B cell (primary cell): ENCODE measurements around the gene CFAP70. TPM values are rescaled to one million over a fixed set of nuclear protein-coding genes. Genes with fewer than 3 reads are reported as not detected.
A peak's percentile ranks its signal among the peaks of the same experiment; 100 is the strongest.

Experiments used
- ATAC-seq: fragments of 200-7000 bp; cut with Tn5 transposase; one replicate; pipeline ENCODE4 v1.10.0; 2021; ENCODE audit warnings: low read depth, mild to moderate bottlenecking, moderate number of reproducible peaks, moderate library complexity
- CTCF ChIA-PET: fragments of 350-600 bp; sonication (Branson Sonifier 250); formaldehyde crosslinking; loops from one replicate; lab custom pipeline; 2021; ENCODE audit warnings: antibody characterized with exemption, inconsistent platforms; lab: Charles Lee
- POLR2A ChIA-PET: fragments of 350-600 bp; sonication (Branson Sonifier 250); formaldehyde crosslinking; loops from one replicate; lab custom pipeline; 2021; ENCODE audit warnings: antibody characterized with exemption; lab: Charles Lee
- DNase-seq: peaks from one replicate; pipeline ENCODE4 v3.0.0; 2013
- H2AFZ ChIP-seq: 2 replicates; pipeline ENCODE4 v1.6.1; 2012; ENCODE audit warnings: mild to moderate bottlenecking, low read depth, low read length; ENCODE audit not compliant: insufficient read depth, poor library complexity, severe bottlenecking
- H3K27ac ChIP-seq, 2 donors: 1 replicate in 1 of 2; 2 replicates in 1 of 2; pipeline ENCODE4 v1.5.1; 2012 to 2013; ENCODE audit warnings: low read length in 2 of 2, mild to moderate bottlenecking in 2 of 2, moderate library complexity in 1 of 2
- H3K27me3 ChIP-seq, 4 experiments: fragments of 200-600 bp in 1 of 4; sonication (generic) in 1 of 4; replicated peaks in 1 of 4; 1 replicate in 2 of 4; 2 replicates in 2 of 4; pipeline versions ENCODE4 v1.6.1 to v1.7.0; 2013 to 2016; ENCODE audit warnings: low read length in 3 of 4, mild to moderate bottlenecking in 2 of 4, mixed read lengths in 1 of 4, moderate library complexity in 1 of 4; ENCODE audit not compliant: insufficient read depth in 4 of 4, control insufficient read depth in 3 of 4; ENCODE audit errors: control extremely low read depth in 1 of 4
- H3K36me3 ChIP-seq, 2 experiments: replicated peaks in 1 of 2; 1 replicate in 1 of 2; 2 replicates in 1 of 2; pipeline versions ENCODE4 v1.6.1 to v1.7.1; 2013; ENCODE audit warnings: low read length in 1 of 2; ENCODE audit not compliant: insufficient read depth in 2 of 2, control insufficient read depth in 1 of 2; ENCODE audit errors: control extremely low read depth in 1 of 2, extremely low read depth in 1 of 2
- H3K4me1 ChIP-seq, 2 donors: fragments of 200-600 bp in 1 of 2; sonication (generic) in 1 of 2; 1 replicate in 1 of 2; 2 replicates in 1 of 2; pipeline versions ENCODE4 v1.5.1 to v1.6.1; 2013 to 2017; ENCODE audit warnings: low read length in 2 of 2; ENCODE audit not compliant: control insufficient read depth in 2 of 2, insufficient read depth in 2 of 2
- H3K4me2 ChIP-seq: replicated peaks from 2 replicates; pipeline ENCODE3; 2012; ENCODE audit warnings: mild to moderate bottlenecking, low read depth, low read length; ENCODE audit not compliant: poor library complexity, severe bottlenecking
- H3K4me3 ChIP-seq, 5 experiments: fragments of 200-600 bp in 1 of 5; sonication (generic) in 1 of 5; 1 replicate in 3 of 5; 2 replicates in 2 of 5; pipeline versions ENCODE4 v1.5.1 to v1.7.0; 2011 to 2016; ENCODE audit warnings: low read length in 4 of 5, mild to moderate bottlenecking in 4 of 5, low read depth in 2 of 5, control low read depth in 1 of 5, moderate library complexity in 1 of 5; ENCODE audit not compliant: insufficient read depth in 1 of 5; ENCODE audit errors: control extremely low read depth in 1 of 5, extremely low read depth in 1 of 5
- H3K79me2 ChIP-seq: fragments of 200-600 bp; sonication (generic); one replicate; pipeline ENCODE4 v1.6.0; 2016; ENCODE audit warnings: low read length; ENCODE audit not compliant: control insufficient read depth, insufficient read depth
- H3K9ac ChIP-seq: fragments of 200-600 bp; sonication (generic); 2 replicates; pipeline ENCODE4 v1.6.1; 2017; ENCODE audit warnings: mild to moderate bottlenecking, low read length, moderate library complexity
- H3K9me3 ChIP-seq, 3 donors: one replicate each; pipeline versions ENCODE4 v1.6.1 to v1.7.1; 2013; ENCODE audit warnings: low read length in 2 of 3; ENCODE audit not compliant: control insufficient read depth in 2 of 3, insufficient read depth in 1 of 3; ENCODE audit errors: control extremely low read depth in 1 of 3
- H4K20me1 ChIP-seq: 2 replicates; pipeline ENCODE4 v1.6.0; 2012; ENCODE audit warnings: mild to moderate bottlenecking, low read length; ENCODE audit not compliant: insufficient read depth, control insufficient read depth, poor library complexity, severe bottlenecking
- H3K27ac Mint-ChIP-seq: one replicate; pipeline ENCODE4 v1.8.0; 2021; ENCODE audit warnings: mixed read lengths
- H3K27me3 Mint-ChIP-seq: one replicate; pipeline ENCODE4 v1.8.0; 2021; ENCODE audit warnings: mixed read lengths
- H3K4me1 Mint-ChIP-seq: one replicate; pipeline ENCODE4 v1.8.0; 2021; ENCODE audit warnings: mixed read lengths
- H3K4me3 Mint-ChIP-seq: one replicate; pipeline ENCODE4 v1.8.0; 2021; ENCODE audit warnings: mixed read lengths
- H3K9me3 Mint-ChIP-seq: one replicate; pipeline ENCODE4 v1.8.0; 2022; ENCODE audit warnings: mixed read lengths; ENCODE audit not compliant: insufficient read depth
- CTCF ChIP-seq: fragments of 200-600 bp; IDR thresholded peaks from one replicate; pipeline ENCODE4 v1.8.0; 2022; ENCODE audit warnings: antibody characterized with exemption, mild to moderate bottlenecking
- EZH2 ChIP-seq: IDR thresholded peaks from 2 replicates; pipeline ENCODE4 v1.6.1; 2012; ENCODE audit warnings: borderline replicate concordance, low read depth, mild to moderate bottlenecking, moderate library complexity, low read length; ENCODE audit not compliant: insufficient read depth, poor library complexity, severe bottlenecking
- WGBS: methylation state at CpG from one replicate; pipeline ENCODE4 v1.1.5; 2013; ENCODE audit warnings: missing lambda C conversion rate; ENCODE audit not compliant: insufficient coverage; 5-methylcytosine and 5-hydroxymethylcytosine counted together
- intact Hi-C: fragments of 100-400 bp; cut with micrococcal nuclease; formaldehyde crosslinking; loops from one replicate; pipeline ENCODE4 v1.10.0; 2022
- polyA plus RNA-seq: library from polyadenylated mRNA; depleted of rRNA; stranded (reverse); fragments of >200 nt; gene quantifications from 2 replicates; pipeline ENCODE4 v1.2.3, GENCODE V29; 2012
- total RNA-seq, 2 donors: library from RNA; stranded (reverse); fragments of 120-200 nt in 1 of 2; gene quantifications; 1 replicate in 1 of 2; 2 replicates in 1 of 2; pipeline versions ENCODE4 v1.2.3 to v1.2.4, GENCODE V29; 2013 to 2022

Gene CFAP70
- total and polyA plus RNA-seq, 2 donors (not counting 1 experiment from before 2014, with no cell fraction given): 1.6 to 3.6 TPM

GRCh38 chr10:73253225-73253555, 105.5 kb downstream of the CFAP70 start:
- intact Hi-C loops: loop anchor here (2.0 to 10.0 kb wide), 4 partner anchors 141 to 1858 kb away; partner anchors contain the start of genes NUDT13, P4HA1, SAMD8 and VCL
- H3K27ac ChIP-seq: peak overlapping the region; percentile 83 to 92

More at GRCh38 chr10:73253225-73253555, 105.5 kb downstream of the CFAP70 start:
- H3K9ac ChIP-seq: peak overlapping the region; percentile 89
- H3K79me2 ChIP-seq: peaks cover 40% of the 10 kb centered on the region
- peaks cover 38% of the 10 kb centered on the region for H3K4me1 Mint-ChIP-seq
- no peaks in the 10 kb centered on the region for H3K9me3 Mint-ChIP-seq
- DNase-seq (no peak), ATAC-seq (no peak)
- H3K36me3 ChIP-seq: no peaks in the 10 kb centered on the region
- peak overlapping the region; percentile 89 for H3K4me2 ChIP-seq
- no peaks in the 10 kb centered on the region for H3K9me3 ChIP-seq
- H4K20me1 ChIP-seq: no peaks in the 10 kb centered on the region
- H2AFZ ChIP-seq: peak overlapping the region; percentile 89
- H3K27me3 ChIP-seq: no peaks in the 10 kb centered on the region
- no peaks in the 10 kb centered on the region for H3K27me3 Mint-ChIP-seq
- WGBS: 3% methylated on average over 4 of the region's 4 CpGs
- POLR2A ChIA-PET: interaction anchor here (0.5 to 1.5 kb wide), 3 partner anchors 372 to 559 kb away, joined by 3 to 6 read pairs (median 4); no protein-coding TSS in a partner anchor
- peak overlapping the region; percentile 100 for H3K4me3 Mint-ChIP-seq
- H3K27ac Mint-ChIP-seq: peak overlapping the region; percentile 90
- TF ChIP-seq EZH2 (no peak), CTCF (no peak)
- peak overlapping the region; percentile 76 to 98 (median 90) for H3K4me3 ChIP-seq
- H3K4me1 ChIP-seq: peaks cover 20 to 23% of the 10 kb centered on the region in 2 donors
- CTCF ChIA-PET: interaction anchor here (1.2 kb wide), 1 partner anchor 11 kb away, joined by 3 read pairs; no protein-coding TSS in a partner anchor
